Subcutaneous adipose tissue (tissue), 4 donors: ENCODE results near the gene RRBP1. TPM values are rescaled to one million over a fixed set of nuclear protein-coding genes. Genes with fewer than 3 reads are reported as not detected.

Experiments
- total RNA-seq, 4 donors: library from RNA; depleted of rRNA; stranded (reverse); fragments of >200 nt; gene quantifications; one replicate each; pipeline ENCODE4 v1.1.0, GENCODE V29; 2016
- TF ChIP-seq, protein P1 (sequence below): fragments of 450-650 bp; IDR thresholded peaks from one replicate; pipeline ENCODE4 v1.5.1; 2016; ENCODE audit warnings: low read depth, mild to moderate bottlenecking, control low read depth, antibody characterized with exemption, moderate library complexity

Gene RRBP1
- total RNA-seq, 4 donors from 2014 or later: 45.0 to 71.6 (median 55.2) TPM

DNA sequence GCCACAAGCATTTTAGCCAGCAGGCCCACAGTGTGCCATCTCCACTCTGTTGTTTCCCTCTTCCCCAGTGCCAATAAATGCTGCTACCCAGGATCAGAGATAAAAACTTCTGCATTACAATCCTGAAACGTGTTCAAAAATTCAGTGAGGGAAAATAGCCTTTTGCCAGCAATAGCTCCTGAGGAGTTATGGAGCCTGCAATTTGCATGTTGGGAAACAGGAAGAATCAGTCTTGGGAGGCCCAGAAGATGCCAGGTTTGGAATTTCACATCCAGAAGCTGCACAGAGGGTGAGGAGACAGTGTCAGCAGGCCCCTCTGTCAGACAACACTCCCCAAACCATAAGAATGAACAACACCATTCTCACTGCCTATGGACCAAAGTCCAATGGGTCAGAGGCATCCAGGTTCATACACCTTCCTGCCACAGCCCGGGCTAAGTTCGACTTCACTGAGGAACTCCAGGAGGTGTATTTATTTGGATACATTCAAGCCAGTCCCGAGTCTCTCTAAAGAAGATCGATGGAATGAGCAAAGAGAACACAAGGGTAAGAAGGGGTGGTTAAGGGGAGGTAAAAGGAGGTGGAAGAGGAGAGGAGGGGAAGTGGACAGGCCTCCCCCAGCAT, 20.8 kb downstream of the RRBP1 start:
- TF ChIP-seq, protein P1, sequence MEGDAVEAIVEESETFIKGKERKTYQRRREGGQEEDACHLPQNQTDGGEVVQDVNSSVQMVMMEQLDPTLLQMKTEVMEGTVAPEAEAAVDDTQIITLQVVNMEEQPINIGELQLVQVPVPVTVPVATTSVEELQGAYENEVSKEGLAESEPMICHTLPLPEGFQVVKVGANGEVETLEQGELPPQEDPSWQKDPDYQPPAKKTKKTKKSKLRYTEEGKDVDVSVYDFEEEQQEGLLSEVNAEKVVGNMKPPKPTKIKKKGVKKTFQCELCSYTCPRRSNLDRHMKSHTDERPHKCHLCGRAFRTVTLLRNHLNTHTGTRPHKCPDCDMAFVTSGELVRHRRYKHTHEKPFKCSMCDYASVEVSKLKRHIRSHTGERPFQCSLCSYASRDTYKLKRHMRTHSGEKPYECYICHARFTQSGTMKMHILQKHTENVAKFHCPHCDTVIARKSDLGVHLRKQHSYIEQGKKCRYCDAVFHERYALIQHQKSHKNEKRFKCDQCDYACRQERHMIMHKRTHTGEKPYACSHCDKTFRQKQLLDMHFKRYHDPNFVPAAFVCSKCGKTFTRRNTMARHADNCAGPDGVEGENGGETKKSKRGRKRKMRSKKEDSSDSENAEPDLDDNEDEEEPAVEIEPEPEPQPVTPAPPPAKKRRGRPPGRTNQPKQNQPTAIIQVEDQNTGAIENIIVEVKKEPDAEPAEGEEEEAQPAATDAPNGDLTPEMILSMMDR: no peak

DNA sequence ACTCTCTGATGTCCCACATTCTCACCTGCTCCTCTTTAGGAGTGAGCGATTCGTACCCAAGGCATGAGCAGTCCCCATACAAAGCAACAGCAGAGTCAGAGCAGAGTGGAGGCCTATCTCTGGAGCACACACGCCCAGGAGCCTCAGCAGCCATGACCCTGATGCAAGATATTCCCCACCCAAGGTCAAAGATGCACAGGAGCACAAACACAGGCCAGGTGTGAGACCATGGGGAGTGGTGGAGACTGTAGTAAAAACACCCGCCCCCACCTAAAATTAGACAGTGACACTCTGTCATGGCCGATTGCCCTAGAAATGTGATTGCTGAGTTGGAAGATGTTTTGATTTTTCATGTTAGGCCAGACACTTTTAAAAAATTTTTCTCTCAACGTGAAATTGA, 21.4 kb downstream of the RRBP1 start:
- TF ChIP-seq, protein P1: no peak

DNA sequence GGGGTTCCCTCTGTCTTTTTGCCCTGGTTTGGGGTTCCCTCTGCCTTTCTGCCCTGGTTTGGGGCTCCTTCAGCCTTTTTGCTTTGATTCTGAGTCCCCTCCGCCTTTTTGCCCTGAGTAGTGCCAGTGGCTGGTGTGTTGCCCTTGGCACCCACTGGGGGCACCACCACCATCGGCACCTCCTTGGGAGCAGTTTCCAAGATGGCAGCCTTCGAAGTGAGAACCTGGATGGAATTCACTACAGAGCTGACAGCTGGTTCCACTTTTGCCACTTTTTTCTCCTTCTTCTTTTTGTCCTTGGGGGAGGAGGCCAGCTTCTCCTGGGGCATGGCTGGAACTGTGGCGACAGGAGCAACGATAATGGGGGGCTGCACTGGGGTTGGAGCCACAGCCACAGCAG, 22.2 kb downstream of the RRBP1 start:
- TF ChIP-seq, protein P1: no peak

DNA sequence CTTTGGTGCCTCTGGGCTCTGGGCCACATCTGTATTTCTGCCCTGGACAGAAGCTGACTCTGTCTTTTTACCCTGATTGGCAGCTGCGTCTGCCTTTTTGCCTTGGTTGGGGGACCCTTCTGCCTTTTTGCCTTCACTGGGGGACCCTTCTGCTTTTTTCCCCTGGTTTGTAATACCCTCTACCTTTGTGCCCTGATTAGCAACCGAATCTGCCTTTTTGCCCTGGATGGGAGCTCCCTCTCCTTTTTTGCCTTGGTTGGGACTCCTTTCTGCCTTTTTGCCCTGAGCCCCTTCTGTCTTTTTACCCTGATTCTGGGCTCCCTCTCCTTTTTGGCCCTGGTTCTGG, 23.4 kb downstream of the RRBP1 start:
- TF ChIP-seq, protein P1: no peak

DNA sequence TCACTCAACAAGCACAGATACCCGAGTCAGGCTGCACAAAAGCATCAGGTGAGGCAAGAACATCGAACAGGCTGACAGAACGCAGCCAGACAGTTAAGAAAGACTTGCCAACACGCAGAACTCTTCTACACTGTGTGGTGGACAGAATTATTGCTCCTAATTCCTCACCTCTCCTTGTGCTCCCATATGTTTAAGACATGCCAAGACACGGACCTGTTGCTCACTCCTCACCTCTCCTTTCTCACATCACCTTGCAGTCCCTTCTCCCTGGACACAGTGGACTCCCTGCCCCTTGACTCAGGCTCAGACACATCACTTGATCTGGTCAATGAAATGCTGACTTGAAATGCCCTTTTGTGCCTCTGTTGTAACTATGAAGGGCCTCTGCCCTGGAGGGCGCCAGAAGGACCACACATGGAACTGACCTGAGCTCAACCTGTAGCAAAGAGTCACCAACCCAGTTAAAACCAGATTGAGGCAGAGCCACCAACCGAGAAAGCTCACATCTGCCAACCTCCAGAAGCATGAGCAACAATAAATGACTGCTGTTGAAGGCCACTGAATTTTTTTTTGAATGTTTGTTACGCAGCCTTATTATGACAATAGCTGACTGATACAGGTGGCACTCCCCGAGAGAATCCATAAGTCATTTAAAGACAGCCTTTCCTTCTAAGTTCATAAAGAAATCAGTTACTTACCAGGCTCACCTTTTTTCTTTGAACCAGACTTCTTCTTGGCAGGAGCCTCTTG, 24.0 kb downstream of the RRBP1 start:
- TF ChIP-seq, protein P1: no peak

DNA sequence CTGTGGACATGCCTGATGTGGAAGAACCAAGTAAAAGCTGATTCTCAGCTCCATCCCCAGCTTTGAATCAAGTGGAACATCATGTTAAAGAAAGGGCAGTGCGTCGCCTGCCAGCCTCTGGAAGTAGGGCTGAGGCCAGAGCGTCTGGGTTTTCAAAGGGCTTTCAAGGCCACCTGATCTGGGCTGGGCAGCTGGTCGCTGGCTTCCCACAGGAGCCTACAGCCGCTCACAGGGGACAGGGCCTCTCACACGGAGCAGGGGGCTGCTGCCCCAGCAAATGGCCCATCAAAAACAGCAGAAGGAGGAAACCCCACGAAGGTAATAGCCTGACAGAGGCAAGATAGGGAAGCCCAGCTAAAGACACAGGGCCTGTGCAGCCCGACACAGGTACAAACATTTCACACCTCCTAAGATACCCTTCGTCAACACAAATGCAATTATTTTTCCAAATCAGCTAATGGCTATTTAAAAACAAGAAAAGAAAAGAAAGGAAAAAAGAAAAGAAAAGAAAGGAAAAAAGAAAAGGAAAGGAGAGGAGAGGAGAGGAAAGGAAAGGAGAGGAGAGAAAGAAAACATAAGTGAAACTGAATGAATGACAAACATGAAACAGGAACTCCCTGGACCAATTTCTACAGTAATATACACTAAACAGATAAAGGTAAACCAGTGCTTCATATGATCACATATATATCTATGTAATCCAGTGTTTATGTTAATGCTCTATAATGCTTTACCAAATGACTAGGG, 24.8 kb downstream of the RRBP1 start:
- TF ChIP-seq, protein P1: no peak

DNA sequence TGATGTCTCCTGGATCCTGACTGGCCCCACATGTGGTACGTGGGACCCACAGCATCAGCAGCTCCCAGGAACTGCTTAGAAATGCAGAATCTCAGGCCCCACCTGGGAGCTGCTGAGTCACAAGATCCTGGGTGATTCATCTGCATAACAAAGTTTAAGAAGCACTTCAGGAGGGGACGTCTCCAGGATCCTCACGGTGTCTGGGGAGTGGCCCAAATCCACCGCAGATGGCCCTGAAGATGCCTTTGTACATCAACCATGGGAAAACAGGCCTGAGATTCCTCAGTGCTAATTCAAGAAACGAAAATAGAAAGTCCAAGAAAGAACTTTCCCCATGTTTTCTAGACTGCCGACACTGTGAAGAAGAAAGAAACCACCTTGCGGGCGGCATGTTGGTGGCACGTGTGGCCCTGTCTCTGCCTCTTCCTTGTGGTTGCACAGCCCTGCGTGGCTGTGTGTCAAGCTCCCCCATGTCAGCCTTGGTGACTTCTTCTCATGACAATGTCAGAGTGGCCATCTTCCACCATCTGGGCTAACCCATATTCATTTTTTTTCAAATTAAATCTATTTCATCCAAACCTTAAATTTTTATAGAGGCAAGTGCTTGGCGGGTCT, 26.1 kb downstream of the RRBP1 start:
- TF ChIP-seq, protein P1: no peak
